HepG2 (cell line): ENCODE results near the gene ETF1. TPM values are rescaled to one million over a fixed set of nuclear protein-coding genes. Genes with fewer than 3 reads are reported as not detected.
A peak's percentile ranks its signal among the peaks of the same experiment; 100 is the strongest.

Experiments used
- AKNA ChIP-seq: sonication (generic); formaldehyde crosslinking; IDR thresholded peaks from 2 replicates; pipeline ENCODE4 v1.4.0; 2020; ENCODE audit warnings: missing genetic modification reagents, borderline replicate concordance
- CHD4 ChIP-seq: fragments of 200-600 bp; sonication (generic); IDR thresholded peaks from 2 replicates; pipeline ENCODE4 v1.7.0; 2017; ENCODE audit warnings: mild to moderate bottlenecking, low read length, borderline replicate concordance
- DDIT3 ChIP-seq: sonication (generic); formaldehyde crosslinking; IDR thresholded peaks from 2 replicates; pipeline ENCODE4 v1.4.0; 2020; ENCODE audit warnings: mild to moderate bottlenecking, missing genetic modification reagents
- DNMT3B ChIP-seq: conservative IDR thresholded peaks from 2 replicates; pipeline ENCODE4 v1.6.1; 2016; ENCODE audit warnings: missing biosample characterization, control low read depth
- EEA1 ChIP-seq: sonication (generic); formaldehyde crosslinking; IDR thresholded peaks from 2 replicates; pipeline ENCODE4 v1.5.1; 2020; ENCODE audit warnings: mild to moderate bottlenecking, missing genetic modification reagents, borderline replicate concordance
- FOSL2 ChIP-seq: sonication (generic); formaldehyde crosslinking; IDR thresholded peaks from 2 replicates; pipeline ENCODE4 v1.4.0; 2020; ENCODE audit warnings: missing genetic modification reagents
- GLMP ChIP-seq: sonication (generic); formaldehyde crosslinking; IDR thresholded peaks from 2 replicates; pipeline ENCODE4 v1.9.0; 2021; ENCODE audit warnings: missing genetic modification reagents, mild to moderate bottlenecking, borderline replicate concordance
- HNF4G ChIP-seq, 2 experiments: sonication (generic) in 1 of 2; formaldehyde crosslinking in 1 of 2; IDR thresholded peaks; 2 replicates each; pipeline versions ENCODE4 v1.4.0 to v1.6.1; 2011 to 2020; ENCODE audit warnings: borderline replicate concordance in 2 of 2, low read depth in 2 of 2, mild to moderate bottlenecking in 2 of 2, low read length in 1 of 2, missing genetic modification reagents in 1 of 2, moderate library complexity in 1 of 2
- HNRNPH1 ChIP-seq: fragments of 200-400 bp; formaldehyde crosslinking; optimal IDR thresholded peaks from 2 replicates; pipeline ENCODE3; 2017; ENCODE audit warnings: mild to moderate bottlenecking, low read depth, low read length
- ISL2 ChIP-seq: sonication (generic); formaldehyde crosslinking; IDR thresholded peaks from 2 replicates; pipeline ENCODE4 v1.5.0; 2020; ENCODE audit warnings: missing genetic modification reagents
- MAF1 ChIP-seq: sonication (generic); formaldehyde crosslinking; IDR thresholded peaks from 2 replicates; pipeline ENCODE4 v1.5.0; 2020; ENCODE audit warnings: missing genetic modification reagents, borderline replicate concordance
- MXD3 ChIP-seq: IDR thresholded peaks from 2 replicates; pipeline ENCODE4 v1.6.1; 2016; ENCODE audit warnings: mild to moderate bottlenecking, missing biosample characterization, missing genetic modification reagents
- NFE2L1 ChIP-seq: sonication (generic); formaldehyde crosslinking; IDR thresholded peaks from 2 replicates; pipeline ENCODE4 v1.4.0; 2020; ENCODE audit warnings: missing genetic modification reagents, mild to moderate bottlenecking, borderline replicate concordance
- NR2C2 ChIP-seq: sonication (generic); formaldehyde crosslinking; IDR thresholded peaks from 2 replicates; pipeline ENCODE4 v1.4.0; 2020; ENCODE audit warnings: missing genetic modification reagents, mild to moderate bottlenecking, moderate library complexity, borderline replicate concordance
- NR2F6 ChIP-seq, 2 experiments: IDR thresholded peaks; 2 replicates each; pipeline ENCODE4 v1.6.1; 2016; ENCODE audit warnings: antibody characterized with exemption in 1 of 2, mild to moderate bottlenecking in 1 of 2
- PITX1 ChIP-seq: sonication (generic); formaldehyde crosslinking; IDR thresholded peaks from 2 replicates; pipeline ENCODE4 v1.5.1; 2020; ENCODE audit warnings: mild to moderate bottlenecking, missing genetic modification reagents
- ZNF367 ChIP-seq: sonication (generic); formaldehyde crosslinking; IDR thresholded peaks from 2 replicates; pipeline ENCODE4 v1.4.0; 2020; ENCODE audit warnings: missing genetic modification reagents, borderline replicate concordance
- ZNF382 ChIP-seq: sonication (generic); formaldehyde crosslinking; IDR thresholded peaks from 2 replicates; pipeline ENCODE4 v1.5.0; 2020; ENCODE audit warnings: missing genetic modification reagents, mild to moderate bottlenecking, borderline replicate concordance
- ZNF703 ChIP-seq: sonication (generic); formaldehyde crosslinking; IDR thresholded peaks from 2 replicates; pipeline ENCODE4 v1.5.1; 2020; ENCODE audit warnings: missing genetic modification reagents, mild to moderate bottlenecking, moderate library complexity, borderline replicate concordance
- ZNF761 ChIP-seq: sonication (generic); formaldehyde crosslinking; conservative IDR thresholded peaks from 2 replicates; pipeline ENCODE4 v1.4.0; 2020; ENCODE audit warnings: mild to moderate bottlenecking, missing genetic modification reagents
- ZSCAN9 ChIP-seq: IDR thresholded peaks from 2 replicates; pipeline ENCODE4 v1.6.1; 2016; ENCODE audit warnings: borderline replicate concordance
- polyA plus RNA-seq, 8 experiments: library from polyadenylated mRNA; depleted of rRNA in 3 of 8; stranded (reverse) in 7 of 8; unstranded in 1 of 8; fragments of >200 nt; fragmentation: Illumina TruSeq in 4 of 8; extraction: Trizol in 4 of 8; gene quantifications; 2 replicates each; pipeline versions ENCODE4 v1.2.1 to v1.2.3, GENCODE V29; 2011 to 2016; ENCODE audit warnings: low read depth in 4 of 8, missing spikeins in 1 of 8, mixed read lengths in 1 of 8; ENCODE audit not compliant: insufficient read depth in 1 of 8
- total RNA-seq, 5 experiments: library from RNA; depleted of rRNA; stranded (reverse); fragments of >200 nt; fragmentation: Illumina TruSeq; extraction: Trizol; gene quantifications; 2 replicates each; pipeline ENCODE4 v1.2.3, GENCODE V29; 2016; ENCODE audit warnings: low read depth in 1 of 5

Gene ETF1
- total and polyA plus RNA-seq, 2 of the 13 experiments (the other 11 are each of a cell fraction or from before 2014, with no cell fraction given) = 52.1 to 184 TPM

- no peak for TF ChIP-seq GLMP (CRISPR knock-in tag)
- peak; percentile 73; the same call in 1 of the 2 replicates for TF ChIP-seq MAF1 (CRISPR knock-in tag)
- TF ChIP-seq NFE2L1 (CRISPR knock-in tag) = peak; percentile 93; the same call in 1 of the 2 replicates
- peak; percentile 76; the same call in 1 of the 2 replicates for TF ChIP-seq ZSCAN9 (CRISPR knock-in tag)
- TF ChIP-seq ZNF703 = peak; percentile 95; the same call in 1 of the 2 replicates
- TF ChIP-seq DDIT3 = peak; percentile 99
- no peak for TF ChIP-seq ZNF382
- 0 out of 2 replicates have a peak, but pooled peaks have one; percentile 24 for TF ChIP-seq EEA1 (CRISPR knock-in tag)
- peak; percentile 7; the same call in 1 of the 2 replicates for TF ChIP-seq HNF4G (IDR thresholded peaks at IDR 0.05; ENCODE audit: borderline replicate concordance, low read depth, low read length)
- peak; percentile 22; the same call in 1 of the 2 replicates for TF ChIP-seq HNF4G (CRISPR knock-in tag; IDR thresholded peaks at IDR 0.05; ENCODE audit: borderline replicate concordance, low read depth)
- peak; percentile 87; the same call in 1 of the 2 replicates for TF ChIP-seq ZNF367 (CRISPR knock-in tag)
- TF ChIP-seq HNRNPH1 = no peak
- TF ChIP-seq FOSL2 (CRISPR knock-in tag) = peak; percentile 38; the same call in 1 of the 2 replicates
- no peak; the same call in 1 of the 2 replicates for TF ChIP-seq NR2F6 (IDR thresholded peaks at IDR 0.05)
- peak; percentile 72; the same call in 1 of the 2 replicates for TF ChIP-seq NR2F6 (CRISPR knock-in tag; IDR thresholded peaks at IDR 0.05)
- TF ChIP-seq CHD4 = no peak
- peak; percentile 90 for TF ChIP-seq NR2C2
- TF ChIP-seq AKNA (CRISPR knock-in tag) = peak; percentile 65; the same call in 1 of the 2 replicates
- TF ChIP-seq ISL2 (CRISPR knock-in tag) = peak; percentile 68
- TF ChIP-seq ZNF761 = peak; percentile 39; the same call in 1 of the 2 replicates
- TF ChIP-seq DNMT3B (CRISPR knock-in tag) = 0 out of 2 replicates have a peak, but pooled peaks have one; percentile 28
- TF ChIP-seq MXD3 = peak; percentile 98
- peak; percentile 72 for TF ChIP-seq PITX1 (CRISPR knock-in tag)
These were observed 32.4 kb upstream of the ETF1 start, which contains the start of gene HSPA9 (continued) for GRCh38 chr5:138575194-138576015.
